HG03039 (cell line): ENCODE data around the gene ZNF330.
"Not testable (repeated sequence)": the region's sequence is repeated elsewhere in the genome, so short reads cannot be mapped to it uniquely, and the experiment has no call there.

Experiments used
- ATAC-seq: cut with Tn5 transposase; IDR thresholded peaks from one replicate; pipeline ENCODE4 v1.9.1; 2021; ENCODE audit warnings: mild to moderate bottlenecking, moderate library complexity; ENCODE audit not compliant: unreplicated experiment

ZNF330 gene

GRCh38 chr4:141220691-141221659 is at the start of gene ZNF330:
Gene ZNF330, plus strand, starts transcription at chr4:141220895. Its CDS starts 1,477 bp downstream, at chr4:141222372.
- peak; percentile 89 for ATAC-seq

GRCh38 chr4:141174457-141174856 is 46.2 kb upstream of the ZNF330 start:
- no peak for ATAC-seq

DNA sequence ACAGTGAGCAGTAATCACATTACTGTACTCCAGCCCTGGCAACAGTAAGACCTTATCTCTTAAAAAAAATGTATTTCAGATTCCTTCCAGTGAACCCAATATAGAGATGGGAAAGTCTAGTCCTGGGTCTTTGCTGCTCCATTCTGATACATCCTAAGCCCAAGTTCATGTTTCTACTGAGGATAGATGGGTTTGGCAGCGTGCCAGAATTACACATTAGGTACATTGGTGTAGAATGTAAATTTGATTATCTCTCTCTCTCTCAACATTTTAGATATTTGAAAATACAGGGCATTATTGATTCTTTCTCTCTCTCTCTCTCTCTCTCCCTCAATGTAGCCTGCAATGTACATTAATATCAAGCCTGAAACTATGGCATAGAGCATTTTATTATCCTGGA is 43.5 kb upstream of the ZNF330 start:
- ATAC-seq, result no peak

DNA sequence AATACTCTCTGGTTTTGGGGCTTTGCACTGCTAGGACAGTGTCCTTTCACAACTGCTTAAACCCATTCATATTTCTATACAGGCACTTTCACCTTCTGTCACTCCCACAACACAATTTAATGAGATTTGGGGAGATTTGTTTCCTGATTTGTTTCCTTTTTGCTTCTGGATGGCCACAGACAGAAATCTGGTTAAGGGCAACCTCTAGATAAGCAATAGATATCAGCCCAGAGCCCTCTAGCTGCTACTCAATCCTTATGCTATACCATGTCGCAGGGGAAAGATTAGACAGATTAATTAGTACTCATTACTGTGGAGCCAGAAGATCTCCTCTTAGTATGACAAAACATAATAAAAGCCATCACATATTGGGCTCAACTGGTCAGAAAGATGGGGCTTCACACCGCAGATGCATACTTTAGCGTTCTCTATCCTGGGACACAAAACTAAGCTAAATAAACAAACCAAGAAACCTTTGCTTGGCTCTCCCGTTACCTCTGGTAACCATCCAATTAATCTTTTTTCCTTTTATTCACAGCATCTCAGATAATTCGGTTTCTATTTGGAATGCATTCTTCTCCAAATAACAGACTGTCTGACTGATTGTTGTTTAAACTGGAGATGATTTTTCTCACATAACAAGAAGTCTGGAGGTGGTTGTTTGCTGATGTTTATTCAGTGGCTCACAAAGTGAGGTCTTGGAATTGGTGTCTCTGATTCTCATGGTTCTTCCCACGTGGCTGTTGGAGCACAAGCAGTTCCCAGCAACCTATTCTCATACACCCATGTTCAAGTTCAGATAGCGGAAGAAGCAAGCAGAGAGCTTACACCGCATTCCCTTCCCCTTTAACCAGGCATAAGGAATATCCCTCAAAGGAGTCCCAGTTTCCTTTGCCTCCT is 41.0 kb upstream of the ZNF330 start:
- ATAC-seq, result no peak

GRCh38 chr4:141180991-141181761 is 39.5 kb upstream of the ZNF330 start:
- ATAC-seq, result no peak

- not testable (repeated sequence) for ATAC-seq
Measured at GRCh38 chr4:141183491-141183890, 37.2 kb upstream of the ZNF330 start.

- ATAC-seq, result no peak
Measured at GRCh38 chr4:141192564-141192963, 28.1 kb upstream of the ZNF330 start.

DNA sequence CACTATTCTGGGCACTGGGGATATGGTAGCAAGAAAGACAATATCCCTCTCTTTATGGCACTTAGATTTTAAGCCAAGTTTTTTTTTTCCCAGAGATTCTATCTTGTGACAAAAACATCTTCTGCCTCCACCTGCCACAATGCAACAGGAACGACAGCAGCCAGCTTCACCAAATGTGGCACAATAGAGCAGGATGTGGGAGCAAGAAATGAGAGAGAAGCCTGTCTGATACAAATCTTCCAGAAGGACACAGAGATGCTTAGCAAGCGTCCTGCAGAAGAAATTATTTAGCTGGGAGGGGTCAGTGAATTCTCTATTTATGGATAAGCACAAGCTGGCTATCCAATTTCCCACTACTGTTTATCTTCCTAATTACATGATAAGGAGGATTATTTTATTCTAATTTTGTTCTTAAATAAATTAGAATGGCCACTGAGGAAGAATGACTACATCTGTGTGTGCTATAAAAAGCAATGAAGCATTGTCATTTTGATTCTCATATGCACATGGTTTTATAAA is 27.1 kb upstream of the ZNF330 start:
- ATAC-seq, result no peak

DNA sequence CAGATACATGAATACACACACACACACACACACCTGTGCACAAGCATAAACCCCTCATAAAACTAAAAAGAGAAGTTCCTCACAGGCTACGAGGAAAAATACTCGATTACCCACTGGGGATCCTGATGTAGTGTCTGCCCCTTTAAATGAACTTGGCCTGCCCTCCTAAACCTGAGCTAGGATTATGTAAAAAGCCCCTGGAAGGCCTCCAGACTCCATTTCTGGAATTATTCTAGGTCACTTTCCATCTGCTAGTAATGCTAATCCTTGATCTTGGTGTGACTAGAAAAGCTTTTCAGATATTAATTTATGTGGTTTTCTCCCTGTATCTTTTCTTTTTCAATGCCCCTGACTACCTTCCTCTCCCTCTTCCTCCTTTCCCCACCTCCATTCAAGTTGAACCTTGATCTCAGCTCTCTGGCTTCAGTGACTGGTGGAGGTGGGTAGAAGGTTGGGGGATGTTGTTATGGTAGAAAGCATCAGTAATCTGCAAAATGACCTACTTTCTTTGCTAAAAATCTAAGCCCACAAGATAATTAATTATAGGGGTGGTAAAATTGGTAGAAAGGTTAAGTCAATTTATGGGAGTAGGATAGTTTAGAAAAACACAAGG is 25.5 kb upstream of the ZNF330 start:
- ATAC-seq, result no peak

GRCh38 chr4:141196227-141196933 is 24.3 kb upstream of the ZNF330 start:
- no peak for ATAC-seq

DNA sequence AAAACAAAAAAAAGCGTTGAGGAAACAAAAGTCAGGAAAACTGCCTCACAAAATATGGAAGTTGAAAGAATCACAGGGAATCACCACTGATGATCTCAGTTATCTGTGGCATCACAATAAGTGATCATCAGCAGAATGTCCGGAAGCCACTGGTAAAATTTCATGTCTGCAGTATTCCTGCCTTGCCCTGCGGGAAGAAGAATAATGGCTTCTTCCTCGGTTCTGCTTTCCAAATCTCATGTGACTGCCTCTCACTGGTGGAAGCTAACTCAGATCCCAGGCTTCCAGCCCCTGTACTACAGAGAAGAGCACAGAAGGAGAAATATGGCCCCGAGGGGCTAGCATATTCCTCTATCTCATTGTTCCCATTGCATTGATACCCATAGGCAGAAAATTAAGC is 12.7 kb upstream of the ZNF330 start:
- ATAC-seq, result no peak

DNA sequence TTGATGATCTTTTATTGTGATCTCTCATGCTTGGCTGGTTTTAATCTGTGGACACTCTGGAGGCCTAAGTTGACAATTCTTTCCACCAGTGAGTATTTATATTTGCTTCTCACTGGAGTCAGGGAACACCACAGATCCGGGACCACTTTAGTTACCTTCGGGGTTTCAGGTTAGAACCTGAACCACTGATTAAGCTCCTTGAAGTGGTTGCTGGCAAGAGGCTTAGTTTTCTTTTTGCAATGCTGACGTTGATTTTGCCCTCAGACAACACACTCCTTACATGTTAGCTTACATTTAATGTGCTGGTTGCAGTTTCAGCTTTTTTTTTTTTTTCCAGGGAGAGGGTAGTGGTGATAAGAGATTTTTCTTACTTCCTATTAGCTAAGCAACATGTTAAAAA is 10.5 kb upstream of the ZNF330 start:
- ATAC-seq, result no peak

DNA sequence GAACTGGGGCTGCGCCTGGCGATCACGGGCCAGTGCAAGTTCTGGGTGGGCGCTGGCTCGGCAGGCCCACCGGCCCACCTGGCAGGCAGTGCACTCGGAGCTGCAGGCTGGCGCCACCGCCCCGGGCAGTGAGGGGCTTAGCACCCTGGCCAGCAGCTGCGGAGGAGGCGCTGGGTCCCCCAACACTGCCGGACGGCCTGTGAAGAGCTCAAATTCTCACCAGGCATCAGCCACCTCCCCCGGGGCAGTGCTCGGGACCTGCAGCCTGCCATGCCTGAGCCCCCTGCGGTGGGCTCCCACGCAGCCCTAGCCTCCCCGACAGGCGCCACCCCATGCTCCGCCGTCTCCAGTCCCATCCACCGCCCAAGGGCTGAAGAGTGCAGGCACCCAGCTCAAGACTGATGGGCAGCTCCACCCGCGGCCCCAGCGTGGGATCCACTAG is 7.1 kb upstream of the ZNF330 start:
- no peak for ATAC-seq

DNA sequence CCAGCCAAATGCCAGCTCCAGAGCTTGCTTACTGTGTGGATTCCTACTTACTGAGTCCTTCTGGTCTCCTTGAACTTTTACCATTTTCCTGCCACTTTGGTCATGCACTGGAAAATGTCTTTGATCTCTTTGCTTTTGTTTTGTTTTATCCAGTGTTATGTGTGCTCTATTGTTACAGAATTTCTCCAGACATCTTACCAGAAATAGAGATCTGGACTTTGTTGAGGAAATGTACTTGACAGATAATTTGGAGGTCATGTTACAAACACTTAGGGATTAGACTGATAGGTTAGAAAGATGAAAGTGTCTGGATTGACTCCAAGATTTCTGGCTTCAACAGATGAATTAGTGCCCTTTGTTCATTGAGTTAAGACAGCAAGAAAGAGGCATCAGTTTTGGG is 5.7 kb upstream of the ZNF330 start:
- no peak for ATAC-seq

- no peak for ATAC-seq
Measured at GRCh38 chr4:141216002-141216761, 4.5 kb upstream of the ZNF330 start.

GRCh38 chr4:141220271-141220670 is 424 bp upstream of the ZNF330 start:
- ATAC-seq, result peak; percentile 8

GRCh38 chr4:141223418-141223817 is 2.7 kb downstream of the ZNF330 start:
- ATAC-seq, result no peak

DNA sequence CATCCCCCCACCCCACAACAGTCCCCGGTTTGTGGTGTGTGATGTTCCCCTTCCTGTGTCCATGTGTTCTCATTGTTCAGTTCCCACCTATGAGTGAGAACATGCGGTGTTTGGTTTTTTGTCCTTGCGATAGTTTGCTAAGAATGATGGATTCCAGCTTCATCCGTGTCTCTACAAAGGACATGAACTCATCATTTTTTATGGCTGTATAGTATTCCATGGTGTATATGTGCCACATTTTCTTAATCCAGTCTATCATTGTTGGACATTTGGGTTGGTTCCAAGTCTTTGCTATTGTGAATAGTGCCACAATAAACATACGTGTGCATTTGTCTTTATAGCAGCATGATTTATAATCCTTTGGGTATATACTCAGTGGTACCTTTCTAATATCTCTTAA is 6.6 kb downstream of the ZNF330 start:
- not testable (repeated sequence) for ATAC-seq
